Body of pancreas (tissue), 4 donors: Measurements from ENCODE around the gene DENND2A. TPM values are rescaled to one million over a fixed set of nuclear protein-coding genes. Genes with fewer than 3 reads are reported as not detected.
"Not testable (repeated sequence)": the region's sequence is repeated elsewhere in the genome, so short reads cannot be mapped to it uniquely, and the experiment has no call there.

Source experiments
- ATAC-seq: fragments of 150-250 bp; one replicate; pipeline ENCODE4 v1.9.1; 2016
- DNase-seq, 4 donors: peaks; one replicate each; pipeline ENCODE4 v3.0.0-alpha.2; 2019
- H3K27ac ChIP-seq, 4 donors: fragments of 200-600 bp; sonication (generic); 1 replicate in 3 of 4; 2 replicates in 1 of 4; pipeline versions ENCODE4 v1.5.1 to v1.6.1; 2016 to 2019; ENCODE audit warnings: mild to moderate bottlenecking in 1 of 4, mixed read lengths in 1 of 4, moderate library complexity in 1 of 4
- H3K27me3 ChIP-seq, 2 donors: fragments of 200-600 bp; sonication (generic); one replicate each; pipeline ENCODE4 v1.6.0; 2016; ENCODE audit warnings: mild to moderate bottlenecking in 1 of 2
- H3K36me3 ChIP-seq, 2 donors: fragments of 200-600 bp; sonication (generic); replicated peaks in 1 of 2; 2 replicates each; pipeline ENCODE4 v1.5.1; 2016; ENCODE audit warnings: low read depth in 2 of 2; ENCODE audit not compliant: insufficient read depth in 1 of 2
- H3K4me1 ChIP-seq: fragments of 200-600 bp; sonication (generic); one replicate; pipeline ENCODE4 v1.6.0; 2016
- H3K4me3 ChIP-seq, 2 donors: fragments of 200-600 bp; sonication (generic); 1 replicate in 1 of 2; 2 replicates in 1 of 2; pipeline ENCODE4 v1.5.1; 2016 to 2019
- H3K9me3 ChIP-seq, 3 donors: fragments of 200-600 bp; sonication (generic); 1 replicate in 2 of 3; 2 replicates in 1 of 3; pipeline ENCODE4 v1.5.1; 2016
- CTCF ChIP-seq, 7 experiments: fragments of 450-650 bp in 4 of 7; fragments of 200-600 bp in 3 of 7; sonication (generic) in 3 of 7; IDR thresholded peaks; one replicate each; pipeline ENCODE4 v1.5.1; 2016 to 2019; ENCODE audit warnings: antibody characterized with exemption in 7 of 7
- POLR2A ChIP-seq, 3 donors: fragments of 450-650 bp; IDR thresholded peaks; one replicate each; pipeline ENCODE4 v1.6.1; 2016; ENCODE audit warnings: antibody characterized with exemption in 3 of 3, mild to moderate bottlenecking in 2 of 3
- WGBS, 2 donors: methylation state at CpG; one replicate each; pipeline ENCODE4 v1.1.5; 2017; 5-methylcytosine and 5-hydroxymethylcytosine counted together
- intact Hi-C: fragments of 100-400 bp; cut with DNase I; formaldehyde crosslinking; loops from one replicate; pipeline ENCODE4 v1.15.1; 2023
- total RNA-seq, 2 donors: library from RNA; depleted of rRNA; stranded (reverse); fragments of >200 nt; gene quantifications; one replicate each; pipeline ENCODE4 v1.1.0, GENCODE V29; 2016

The DENND2A gene
- total RNA-seq, 2 donors from 2014 or later: 2.6 to 7.3 TPM

GRCh38 chr7:140625908-140626868, 14.4 kb downstream of the DENND2A start:
- no peak for TF ChIP-seq POLR2A (IDR thresholded peaks at IDR 0.05)
- no peak for TF ChIP-seq CTCF (IDR thresholded peaks at IDR 0.05)
- intact Hi-C loops: no loop called here
- no peaks in the 10 kb centered on the region for H3K27me3 ChIP-seq
- H3K4me3 ChIP-seq: no peak overlapping the region
- no peaks in the 10 kb centered on the region for H3K9me3 ChIP-seq
- ATAC-seq (peak; percentile 61), DNase-seq (peak; percentile 54 to 68 (median 66))
- 65 to 71% methylated on average over 17 of the region's 17 CpGs for WGBS, 2 donors
- no peak overlapping the region for H3K27ac ChIP-seq
- H3K36me3 ChIP-seq: no peaks in the 10 kb centered on the region
- H3K4me1 ChIP-seq: no peaks in the 10 kb centered on the region

- H3K27me3 ChIP-seq, H3K27ac ChIP-seq, H3K9me3 ChIP-seq, H3K4me1 ChIP-seq, intact Hi-C loops, H3K36me3 ChIP-seq, H3K4me3 ChIP-seq, DNase-seq, ATAC-seq: not testable (repeated sequence)
- 89 to 95% methylated on average over 10 of the region's 10 CpGs for WGBS, 2 donors
Observed at GRCh38 chr7:140625192-140625558, 15.4 kb downstream of the DENND2A start.

- intact Hi-C loops: no loop called here
- Histone ChIP-seq H3K27me3 (no peaks in the 10 kb centered on the region), H3K4me1 (no peaks in the 10 kb centered on the region), H3K9me3 (no peaks in the 10 kb centered on the region), H3K36me3 (no peaks in the 10 kb centered on the region), H3K27ac (no peak overlapping the region), H3K4me3 (no peak overlapping the region)
- ATAC-seq (no peak), DNase-seq (no peak)
- no peak for TF ChIP-seq POLR2A (IDR thresholded peaks at IDR 0.05)
- TF ChIP-seq CTCF (IDR thresholded peaks at IDR 0.05): no peak
- 81 to 85% methylated on average over 11 of the region's 11 CpGs for WGBS, 2 donors
Observed at GRCh38 chr7:140624392-140625191, 16.0 kb downstream of the DENND2A start.

- peak in 1 of 4 donors; percentile 27 for DNase-seq
- Histone ChIP-seq H3K27me3 (no peaks in the 10 kb centered on the region), H3K36me3 (no peaks in the 10 kb centered on the region), H3K4me3 (no peak overlapping the region), H3K27ac (no peak overlapping the region), H3K9me3 (no peaks in the 10 kb centered on the region), H3K4me1 (no peaks in the 10 kb centered on the region)
- TF ChIP-seq CTCF (IDR thresholded peaks at IDR 0.05) (no peak), POLR2A (IDR thresholded peaks at IDR 0.05) (no peak)
- intact Hi-C loops: no loop called here
- WGBS, 2 donors: 81 to 87% methylated on average over 6 of the region's 6 CpGs
- ATAC-seq: peak; percentile 21
Observed at GRCh38 chr7:140623980-140624379, 16.6 kb downstream of the DENND2A start.

- intact Hi-C loops: no loop called here
- DNase-seq: no peak
- H3K4me3 ChIP-seq: no peak overlapping the region
- H3K36me3 ChIP-seq: no peaks in the 10 kb centered on the region
- no peaks in the 10 kb centered on the region for H3K9me3 ChIP-seq
- TF ChIP-seq POLR2A (IDR thresholded peaks at IDR 0.05): no peak
- TF ChIP-seq CTCF (IDR thresholded peaks at IDR 0.05): no peak
- H3K27me3 ChIP-seq: no peaks in the 10 kb centered on the region
- H3K4me1 ChIP-seq: no peaks in the 10 kb centered on the region
- ATAC-seq: no peak
- no peak overlapping the region for H3K27ac ChIP-seq
- WGBS, 2 donors: 65 to 66% methylated on average over 7 of the region's 7 CpGs
Observed at GRCh38 chr7:140621401-140622021, 19.1 kb downstream of the DENND2A start.

GRCh38 chr7:140619915-140620510, 20.6 kb downstream of the DENND2A start:
- H3K27me3 ChIP-seq, intact Hi-C loops, DNase-seq, ATAC-seq, H3K9me3 ChIP-seq, H3K4me1 ChIP-seq, H3K27ac ChIP-seq, H3K4me3 ChIP-seq, H3K36me3 ChIP-seq: not testable (repeated sequence)
- 84 to 86% methylated on average over 11 of the region's 11 CpGs for WGBS, 2 donors
